ENCODE measurements around the gene KCTD17. TPM values are rescaled to one million over a fixed set of nuclear protein-coding genes. Genes with fewer than 3 reads are reported as not detected.

Gene KCTD17
- total RNA-seq, 1 experiment from 2014 or later, result 32.7 TPM

GRCh38 chr22:37053310-37054055 is 1.9 kb downstream of the KCTD17 start:
- in situ Hi-C loops (cut with HindIII; ENCODE audit: low pct_unique_long_range_greater_than_20kb, low sequenced_read_pairs), result no loop called here
- ChIA-PET POLR2A (no interaction called here), CTCF (no interaction called here)
- intact Hi-C loops (cut with micrococcal nuclease; ENCODE audit: unreplicated experiment), result no loop called here
- Histone ChIP-seq H3K36me3 (ENCODE audit: control insufficient read depth, insufficient read depth, low read length) (no peaks in the 10 kb centered on the region; the same call in 1 of the 2 replicates), H3K27me3 (ENCODE audit: control insufficient read depth, insufficient read depth, low read length) (no peaks in the 10 kb centered on the region), H3K4me3 (ENCODE audit: low read depth in 2 of 2, low read length in 2 of 2) (no peak overlapping the region), H3K4me1 (ENCODE audit: control insufficient read depth, insufficient read depth, low read length) (no peaks in the 10 kb centered on the region), H3K27ac (ENCODE audit: low read length) (no peak overlapping the region), H3K9me3 (ENCODE audit: control insufficient read depth, insufficient read depth, low read depth, low read length) (no peaks in the 10 kb centered on the region)
- BruUV-seq (replicated peaks), result no TSS peak
- ATAC-seq (no peak), DNase-seq (ENCODE audit: low read depth, low spot score) (no peak)
- TF ChIP-seq REST (IDR thresholded peaks at IDR 0.05; ENCODE audit: insufficient read depth in 1 of 2, low read depth in 2 of 2, low read length in 1 of 2) (no peak), CTCF (IDR thresholded peaks at IDR 0.05) (no peak), POLR2AphosphoS5 (IDR thresholded peaks at IDR 0.05; ENCODE audit: low read depth, low read length) (no peak), TCF7L2 (IDR thresholded peaks at IDR 0.05; ENCODE audit: low read depth, low read length) (no peak), SIN3A (IDR thresholded peaks at IDR 0.05; ENCODE audit: borderline replicate concordance, insufficient read depth, low read depth, low read length) (no peak)

- CTCF ChIA-PET, result no interaction called here
- no peaks in the 10 kb centered on the region for H3K9me3 ChIP-seq (ENCODE audit: control insufficient read depth, insufficient read depth, low read depth, low read length)
- ATAC-seq (no peak), DNase-seq (ENCODE audit: low read depth, low spot score) (no peak)
- intact Hi-C loops (cut with micrococcal nuclease; ENCODE audit: unreplicated experiment), result no loop called here
- in situ Hi-C loops (cut with HindIII; ENCODE audit: low pct_unique_long_range_greater_than_20kb, low sequenced_read_pairs), result no loop called here
- POLR2A ChIA-PET, result no interaction called here
- H3K36me3 ChIP-seq (ENCODE audit: control insufficient read depth, insufficient read depth, low read length), result no peaks in the 10 kb centered on the region; the same call in 1 of the 2 replicates
- H3K4me3 ChIP-seq (ENCODE audit: low read depth in 2 of 2, low read length in 2 of 2), result no peak overlapping the region
- TF ChIP-seq TCF7L2 (IDR thresholded peaks at IDR 0.05; ENCODE audit: low read depth, low read length), result no peak
- no peak for TF ChIP-seq REST (IDR thresholded peaks at IDR 0.05; ENCODE audit: insufficient read depth in 1 of 2, low read depth in 2 of 2, low read length in 1 of 2)
- no peak for TF ChIP-seq CTCF (IDR thresholded peaks at IDR 0.05)
- no peak for TF ChIP-seq SIN3A (IDR thresholded peaks at IDR 0.05; ENCODE audit: borderline replicate concordance, insufficient read depth, low read depth, low read length)
- TF ChIP-seq POLR2AphosphoS5 (IDR thresholded peaks at IDR 0.05; ENCODE audit: low read depth, low read length), result no peak
- no peak overlapping the region for H3K27ac ChIP-seq (ENCODE audit: low read length)
- H3K4me1 ChIP-seq (ENCODE audit: control insufficient read depth, insufficient read depth, low read length), result no peaks in the 10 kb centered on the region
- no peaks in the 10 kb centered on the region for H3K27me3 ChIP-seq (ENCODE audit: control insufficient read depth, insufficient read depth, low read length)
- no TSS peak for BruUV-seq (replicated peaks)
Observed at GRCh38 chr22:37054056-37054395, 2.5 kb downstream of the KCTD17 start.

All from Panc1 (cell line).